SU-DHL-6 (cell line): ENCODE data around the gene ERBB4.

Source experiments
- H2AFZ ChIP-seq: fragments of 200-600 bp; sonication (generic); 2 replicates; pipeline ENCODE4 v1.6.1; 2014; ENCODE audit warnings: low read depth, mild to moderate bottlenecking, moderate library complexity, mixed read lengths, antibody characterized with exemption, low read length; ENCODE audit not compliant: severe bottlenecking
- H3F3A ChIP-seq: fragments of 200-600 bp; shearing (Covaris generic); 2 replicates; pipeline ENCODE4 v1.6.0; 2016; ENCODE audit warnings: antibody characterized with exemption, mild to moderate bottlenecking; ENCODE audit not compliant: insufficient read depth
- H3K27ac ChIP-seq: fragments of 200-600 bp; sonication (generic); 2 replicates; pipeline ENCODE4 v1.5.1; 2016; ENCODE audit warnings: low read depth, mild to moderate bottlenecking, low read length, moderate library complexity, mixed read lengths
- H3K27me3 ChIP-seq: fragments of 200-600 bp; sonication (generic), shearing (Covaris generic); 2 replicates; pipeline ENCODE4 v1.6.0; 2014; ENCODE audit warnings: mild to moderate bottlenecking, low read length
- H3K36me3 ChIP-seq: fragments of 200-600 bp; sonication (generic); 2 replicates; pipeline ENCODE4 v1.6.1; 2014; ENCODE audit warnings: mild to moderate bottlenecking, low read length, mixed read lengths
- H3K4me2 ChIP-seq: fragments of 300-600, 200-600 bp; shearing (Covaris generic), sonication (generic); 2 replicates; pipeline ENCODE4 v1.6.0; 2014; ENCODE audit warnings: low read length, low read depth, mild to moderate bottlenecking; ENCODE audit not compliant: poor library complexity, severe bottlenecking
- H3K4me3 ChIP-seq: fragments of 200-600 bp; sonication (generic); 2 replicates; pipeline ENCODE4 v1.5.1; 2014; ENCODE audit warnings: antibody characterized with exemption, low read length, mild to moderate bottlenecking, mixed read lengths; ENCODE audit not compliant: insufficient read depth, poor library complexity, severe bottlenecking
- H3K79me2 ChIP-seq: fragments of 200-600 bp; sonication (generic); 2 replicates; pipeline ENCODE4 v1.6.1; 2014; ENCODE audit warnings: mild to moderate bottlenecking, low read length, moderate library complexity; ENCODE audit not compliant: insufficient read depth
- H3K9ac ChIP-seq: fragments of 200-600 bp; sonication (generic); 2 replicates; pipeline ENCODE4 v1.7.0; 2014; ENCODE audit warnings: mild to moderate bottlenecking, low read length
- H3K9me2 ChIP-seq: fragments of 200-600 bp; sonication (generic); replicated peaks from 2 replicates; pipeline ENCODE4 v1.6.1; 2014; ENCODE audit warnings: low read length; ENCODE audit not compliant: insufficient read depth
- H3K9me3 ChIP-seq: fragments of 200-600 bp; sonication (generic); 2 replicates; pipeline ENCODE4 v1.6.1; 2014; ENCODE audit warnings: low read length, mixed read lengths; ENCODE audit not compliant: insufficient read depth
- H4K20me1 ChIP-seq: fragments of 200-600 bp; sonication (generic); 2 replicates; pipeline ENCODE4 v1.6.1; 2014; ENCODE audit warnings: low read depth, mild to moderate bottlenecking, antibody characterized with exemption, low read length, moderate library complexity, mixed read lengths
- CTCF ChIP-seq: fragments of 200-600 bp; sonication (generic); IDR thresholded peaks from one replicate; pipeline ENCODE4 v1.5.1; 2017; ENCODE audit warnings: antibody characterized with exemption, mild to moderate bottlenecking, low read length, moderate library complexity; ENCODE audit not compliant: insufficient read depth, poor library complexity, severe bottlenecking
- EZH2phosphoT487 ChIP-seq: fragments of 200-600 bp; sonication (generic), shearing (Covaris generic); conservative IDR thresholded peaks from 2 replicates; pipeline ENCODE4 v1.6.1; 2018; ENCODE audit warnings: mild to moderate bottlenecking, antibody characterized with exemption, low read length, moderate library complexity, mixed read lengths

ERBB4 gene

GRCh38 chr2:211631503-211631902, 907.1 kb downstream of the ERBB4 start:
- no peaks in the 10 kb centered on the region for H3K27me3 ChIP-seq
- H4K20me1 ChIP-seq = no peaks in the 10 kb centered on the region
- no peaks in the 10 kb centered on the region for H3K79me2 ChIP-seq
- no peaks in the 10 kb centered on the region for H3F3A ChIP-seq
- no peak for TF ChIP-seq CTCF
- H3K9ac ChIP-seq = no peak overlapping the region
- no peak overlapping the region for H2AFZ ChIP-seq
- H3K9me3 ChIP-seq = no peaks in the 10 kb centered on the region
- no peak overlapping the region for H3K4me3 ChIP-seq
- no peak overlapping the region for H3K27ac ChIP-seq
- H3K4me2 ChIP-seq = no peak overlapping the region
- no peaks in the 10 kb centered on the region for H3K9me2 ChIP-seq
- H3K36me3 ChIP-seq = no peaks in the 10 kb centered on the region

GRCh38 chr2:211623096-211623495, 915.5 kb downstream of the ERBB4 start:
- TF ChIP-seq CTCF = no peak
- no peak for TF ChIP-seq EZH2phosphoT487
- H3K27ac ChIP-seq = no peak overlapping the region
- no peaks in the 10 kb centered on the region for H3K9me2 ChIP-seq
- H2AFZ ChIP-seq = no peak overlapping the region
- no peaks in the 10 kb centered on the region for H3F3A ChIP-seq
- no peaks in the 10 kb centered on the region for H3K9me3 ChIP-seq
- H3K4me2 ChIP-seq = no peak overlapping the region
- no peaks in the 10 kb centered on the region for H3K27me3 ChIP-seq
- H3K9ac ChIP-seq = no peak overlapping the region
- H3K4me3 ChIP-seq = no peak overlapping the region
- no peaks in the 10 kb centered on the region for H3K79me2 ChIP-seq
- no peaks in the 10 kb centered on the region for H4K20me1 ChIP-seq
- no peaks in the 10 kb centered on the region for H3K36me3 ChIP-seq

- Histone ChIP-seq H3K27me3 (no peaks in the 10 kb centered on the region), H3K4me3 (no peak overlapping the region), H3K27ac (no peak overlapping the region), H3K9ac (no peak overlapping the region), H3K36me3 (no peaks in the 10 kb centered on the region), H3K79me2 (no peaks in the 10 kb centered on the region), H3K4me2 (no peak overlapping the region), H2AFZ (no peak overlapping the region), H3F3A (no peaks in the 10 kb centered on the region), H3K9me2 (no peaks in the 10 kb centered on the region), H4K20me1 (no peaks in the 10 kb centered on the region), H3K9me3 (no peaks in the 10 kb centered on the region)
- TF ChIP-seq CTCF (no peak), EZH2phosphoT487 (no peak)
Measured at GRCh38 chr2:211620986-211621385, 917.6 kb downstream of the ERBB4 start.

- Histone ChIP-seq H4K20me1 (no peaks in the 10 kb centered on the region), H3K27me3 (no peaks in the 10 kb centered on the region), H3K4me2 (no peak overlapping the region), H3K79me2 (no peaks in the 10 kb centered on the region), H3K9me2 (no peaks in the 10 kb centered on the region), H2AFZ (no peak overlapping the region), H3F3A (no peaks in the 10 kb centered on the region), H3K9ac (no peak overlapping the region), H3K4me3 (no peak overlapping the region), H3K36me3 (no peaks in the 10 kb centered on the region), H3K9me3 (no peaks in the 10 kb centered on the region), H3K27ac (no peak overlapping the region)
- no peak for TF ChIP-seq CTCF
- no peak for TF ChIP-seq EZH2phosphoT487
Measured at GRCh38 chr2:211617803-211618202, 920.8 kb downstream of the ERBB4 start.
